Subcutaneous preadipocyte (primary cell): Measurements from ENCODE around the gene TM7SF3. TPM values are rescaled to one million over a fixed set of nuclear protein-coding genes. Genes with fewer than 3 reads are reported as not detected.

ENCODE experiments used
- total RNA-seq: library from RNA; depleted of rRNA; stranded (reverse); fragments of >200 nt; gene quantifications from 2 replicates; pipeline ENCODE4 v1.2.3, GENCODE V29; 2012

TM7SF3 gene
- total RNA-seq = 59.5 and 76.6 TPM in 2 replicates

GRCh38 chr12:27014085-27014858, at the start of gene TM7SF3:
Gene TM7SF3, minus strand, starts transcription at chr12:27014384. Its CDS starts 216 bp downstream, at chr12:27014168.

GRCh38 chr12:26937863-26938700, 76.1 kb downstream of the TM7SF3 start, which contains the start of the genes FGFR1OP2 and INTS13:
Gene FGFR1OP2, plus strand, starts transcription at chr12:26938470. Its CDS starts 15,689 bp downstream, at chr12:26954159.
Gene INTS13, minus strand, starts transcription at chr12:26937981. Its CDS starts 1,178 bp downstream, at chr12:26936803.

Other genes with a start within 250 kb of the TM7SF3 start
- gene ITPR2, start 181.2 kb downstream of the TM7SF3 start, total RNA-seq = 9.6 and 11.3 TPM in 2 replicates
- gene INTS13, start 76.4 kb downstream of the TM7SF3 start, total RNA-seq = 47.4 and 63.5 TPM in 2 replicates
- gene FGFR1OP2, start 75.9 kb downstream of the TM7SF3 start, total RNA-seq = 31.9 and 34.5 TPM in 2 replicates
- gene MED21, start 8.2 kb upstream of the TM7SF3 start, total RNA-seq = 40.1 and 58.6 TPM in 2 replicates
- gene C12orf71, start 68.2 kb upstream of the TM7SF3 start, total RNA-seq = not detected in 2 replicates
- gene STK38L, start 229.9 kb upstream of the TM7SF3 start, total RNA-seq = 10.7 and 10.8 TPM in 2 replicates